ENCODE measurements around the gene UBXN7. TPM values are rescaled to one million over a fixed set of nuclear protein-coding genes. Genes with fewer than 3 reads are reported as not detected.

The UBXN7 gene
- total and polyA plus RNA-seq, 2 of the 8 experiments (the other 6 are each of a cell fraction or from before 2014, with no cell fraction given), result 18.5 to 109 TPM

- no peak for TF ChIP-seq EZH2 (IDR thresholded peaks at IDR 0.05; ENCODE audit: low read depth, low read length, severe bottlenecking)
Measured at GRCh38 chr3:196351541-196351940, 80.7 kb downstream of the UBXN7 start (continued).

GRCh38 chr3:196350067-196350466 lies 82.2 kb downstream of the UBXN7 start:
- no peak overlapping the region for H3K4me3 ChIP-seq (ENCODE audit: extremely low read depth in 1 of 4, insufficient read depth in 2 of 4, low read depth in 3 of 4, low read length in 4 of 4)
- no peak overlapping the region for H2BK15ac ChIP-seq (ENCODE audit: low read length)
- DNase-seq (ENCODE audit: low read depth in 1 of 2, low spot score in 2 of 2) (no peak), FAIRE-seq (no peak)
- H3K4me1 ChIP-seq (replicated peaks in 1 of 4; ENCODE audit: control insufficient read depth in 3 of 4, insufficient read depth in 4 of 4, low read length in 3 of 4), result no peaks in the 10 kb centered on the region
- H2BK120ac ChIP-seq (replicated peaks; ENCODE audit: low read depth, low read length), result no peak overlapping the region
- H4K8ac ChIP-seq (ENCODE audit: extremely low read depth, insufficient read depth, low read length), result no peak overlapping the region
- no peak overlapping the region for H2AFZ ChIP-seq (ENCODE audit: low read length)
- H3K27me3 ChIP-seq (replicated peaks in 1 of 4; ENCODE audit: control insufficient read depth in 3 of 4, extremely low read depth in 1 of 4, insufficient read depth in 3 of 4, low read length in 3 of 4), result no peaks in the 10 kb centered on the region
- no peak overlapping the region for H2BK12ac ChIP-seq (ENCODE audit: low read depth, low read length)
- H3K36me3 ChIP-seq (ENCODE audit: control insufficient read depth in 2 of 4, insufficient read depth in 4 of 4, low read length in 3 of 4), result peaks cover 3 to 9% (median 6%) of the 10 kb centered on the region in 4 experiments; a peak in 6 of 8 replicates
- ChIA-PET POLR2A (ENCODE audit: partially characterized antibody) (no interaction called here), CTCF (ENCODE audit: partially characterized antibody) (no interaction called here)
- no peak overlapping the region for H3K14ac ChIP-seq (ENCODE audit: insufficient read length)
- H3K56ac ChIP-seq (replicated peaks; ENCODE audit: insufficient read length, low read depth, low read length), result no peak overlapping the region
- peaks cover 0 to 5% of the 10 kb centered on the region in 2 experiments for H4K20me1 ChIP-seq (replicated peaks in 1 of 2; ENCODE audit: control insufficient read depth in 1 of 2, insufficient read depth in 2 of 2, low read length in 2 of 2)
- H3K4me2 ChIP-seq (ENCODE audit: insufficient read depth in 1 of 2, low read depth in 2 of 2, low read length in 2 of 2), result no peak overlapping the region
- no peak overlapping the region for H4K91ac ChIP-seq (replicated peaks; ENCODE audit: insufficient read length, low read length)
- H2BK5ac ChIP-seq (ENCODE audit: low read depth, low read length), result no peak overlapping the region
- H3K18ac ChIP-seq (ENCODE audit: extremely low read depth, low read length), result no peak overlapping the region
- H3K9ac ChIP-seq (replicated peaks in 1 of 4; ENCODE audit: extremely low read depth in 1 of 4, low read depth in 3 of 4, low read length in 3 of 4), result no peak overlapping the region
- no peak overlapping the region for H4K5ac ChIP-seq (ENCODE audit: insufficient read length, low read depth, low read length)
- no peak overlapping the region for H2BK20ac ChIP-seq (ENCODE audit: low read length)
- no peak overlapping the region for H3K27ac ChIP-seq (ENCODE audit: low read depth, low read length)
- H3K9me3 ChIP-seq (ENCODE audit: insufficient read depth in 2 of 2, low read depth in 1 of 2, low read length in 1 of 2), result no peaks in the 10 kb centered on the region
- H2AK5ac ChIP-seq (ENCODE audit: low read depth, low read length), result no peak overlapping the region
- no peak overlapping the region for H3K23ac ChIP-seq (ENCODE audit: insufficient read length)
- no peaks in the 10 kb centered on the region for H3K79me1 ChIP-seq (ENCODE audit: low read depth, low read length)
- H3K79me2 ChIP-seq (ENCODE audit: control insufficient read depth in 1 of 2, insufficient read depth in 2 of 2, low read length in 2 of 2), result no peaks in the 10 kb centered on the region
- no peaks in the 10 kb centered on the region for H3K23me2 ChIP-seq (ENCODE audit: low read depth, low read length)
- H3K4ac ChIP-seq (replicated peaks; ENCODE audit: insufficient read length, low read depth, low read length), result no peak overlapping the region
- TF ChIP-seq HDAC2 (IDR thresholded peaks at IDR 0.05; ENCODE audit: borderline replicate concordance in 1 of 2, low read depth in 2 of 2, low read length in 2 of 2) (no peak), BRCA1 (IDR thresholded peaks at IDR 0.05; ENCODE audit: low read depth, low read length) (no peak), SIRT6 (IDR thresholded peaks at IDR 0.05; ENCODE audit: low read length) (no peak), CBX8 (IDR thresholded peaks at IDR 0.05; ENCODE audit: borderline replicate concordance, low read depth, low read length) (no peak), EZH2 (IDR thresholded peaks at IDR 0.05; ENCODE audit: low read depth, low read length, severe bottlenecking) (no peak), POLR2AphosphoS5 (IDR thresholded peaks at IDR 0.05; ENCODE audit: low read depth, low read length) (no peak), PHF8 (conservative IDR thresholded peaks at IDR 0.05; ENCODE audit: low read depth, low read length) (no peak), NRF1 (IDR thresholded peaks at IDR 0.05; ENCODE audit: low read depth, low read length) (no peak), SAP30 (IDR thresholded peaks at IDR 0.05; ENCODE audit: insufficient read depth, insufficient replicate concordance, low read length) (no peak), POU5F1 (IDR thresholded peaks at IDR 0.05; ENCODE audit: low read depth, low read length) (no peak), SRF (IDR thresholded peaks at IDR 0.05; ENCODE audit: low read depth, low read length) (no peak), TCF12 (IDR thresholded peaks at IDR 0.05; ENCODE audit: low read depth, low read length) (no peak), RNF2 (IDR thresholded peaks at IDR 0.05; ENCODE audit: borderline replicate concordance, low read depth, low read length, missing control alignments, poor library complexity, severe bottlenecking) (no peak)

Data from H1 (cell line).